Measurements from ENCODE around the gene PSEN1.
"Not testable (repeated sequence)": the region's sequence is repeated elsewhere in the genome, so short reads cannot be mapped to it uniquely, and the experiment has no call there.

The PSEN1 gene

DNA sequence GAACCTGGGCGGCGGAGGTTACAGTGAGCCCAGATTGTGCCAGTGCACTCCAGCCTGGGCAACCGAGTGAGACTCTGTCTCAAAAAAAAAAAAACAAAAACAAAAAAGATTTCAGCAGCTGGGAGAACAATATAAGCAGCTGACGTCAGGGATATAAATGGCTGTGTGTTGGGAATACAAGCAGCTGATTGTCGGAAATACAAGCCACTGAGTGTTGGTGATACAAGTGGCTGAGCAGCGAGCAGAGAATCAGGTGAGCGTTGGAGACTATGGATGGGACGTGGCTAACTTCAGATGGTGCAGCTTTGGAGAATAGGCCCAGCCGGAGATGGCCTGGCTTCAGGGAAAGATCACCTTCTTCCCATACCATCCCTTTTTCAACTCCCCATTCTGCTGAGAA lies 32.0 kb downstream of the PSEN1 start:
- DNase-seq: no peak

DNA sequence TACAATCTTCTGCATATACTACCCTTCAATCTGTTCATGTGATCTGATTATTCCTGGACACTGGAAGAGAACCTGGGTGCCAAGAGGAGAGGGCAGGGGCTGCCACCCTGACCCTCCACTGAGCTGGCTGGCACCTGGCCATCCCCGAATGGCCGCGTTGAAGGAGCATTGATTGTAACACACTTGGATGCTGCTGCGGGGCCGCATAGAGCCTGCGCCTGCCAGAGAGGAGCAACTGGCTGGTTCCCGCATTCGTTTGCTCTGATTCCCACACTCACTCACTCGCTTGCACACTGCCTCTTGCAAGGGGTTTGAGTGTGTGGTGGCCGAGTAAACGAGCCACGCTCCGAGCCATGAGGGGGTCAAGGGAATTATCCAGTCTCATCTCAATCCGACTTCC lies 32.4 kb downstream of the PSEN1 start:
- no peak for DNase-seq

DNA sequence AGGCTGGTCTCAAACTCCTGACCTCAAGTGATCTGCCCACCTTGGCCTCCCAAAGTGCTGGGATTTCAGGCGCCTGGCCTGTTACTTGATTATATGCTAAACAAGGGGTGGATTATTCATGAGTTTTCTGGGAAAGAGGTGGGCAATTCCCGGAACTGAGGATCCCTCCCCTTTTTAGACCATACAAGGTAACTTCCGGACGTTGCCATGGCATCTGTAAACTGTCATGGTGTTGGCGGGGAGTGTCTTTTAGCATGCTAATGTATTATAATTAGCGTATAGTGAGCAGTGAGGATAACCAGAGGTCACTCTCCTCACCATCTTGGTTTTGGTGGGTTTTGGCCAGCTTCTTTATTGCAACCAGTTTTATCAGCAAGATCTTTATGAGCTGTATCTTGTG lies 33.5 kb downstream of the PSEN1 start:
- DNase-seq: not testable (repeated sequence)

DNA sequence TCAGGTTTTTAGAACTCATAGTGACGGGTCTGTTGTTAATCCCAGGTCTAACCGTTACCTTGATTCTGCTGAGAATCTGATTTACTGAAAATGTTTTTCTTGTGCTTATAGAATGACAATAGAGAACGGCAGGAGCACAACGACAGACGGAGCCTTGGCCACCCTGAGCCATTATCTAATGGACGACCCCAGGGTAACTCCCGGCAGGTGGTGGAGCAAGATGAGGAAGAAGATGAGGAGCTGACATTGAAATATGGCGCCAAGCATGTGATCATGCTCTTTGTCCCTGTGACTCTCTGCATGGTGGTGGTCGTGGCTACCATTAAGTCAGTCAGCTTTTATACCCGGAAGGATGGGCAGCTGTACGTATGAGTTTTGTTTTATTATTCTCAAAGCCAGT lies 34.4 kb downstream of the PSEN1 start:
- DNase-seq: no peak

DNA sequence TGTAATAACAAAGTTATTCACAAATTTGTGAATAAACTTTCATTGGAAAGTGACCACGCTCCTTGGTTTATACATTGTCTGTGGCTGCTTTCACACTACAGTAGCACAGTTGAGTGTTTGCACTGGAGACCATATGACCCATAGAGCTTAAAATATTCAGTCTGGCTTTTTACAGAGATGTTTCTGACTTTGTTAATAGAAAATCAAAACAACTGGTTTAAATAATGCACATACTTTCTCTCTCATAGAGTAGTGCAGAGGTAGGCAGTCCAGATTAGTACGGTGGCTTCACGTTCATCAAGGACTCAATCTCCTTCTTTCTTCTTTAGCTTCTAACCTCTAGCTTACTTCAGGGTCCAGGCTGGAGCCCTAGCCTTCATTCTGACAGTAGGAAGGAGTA lies 36.2 kb downstream of the PSEN1 start:
- DNase-seq: no peak

DNA sequence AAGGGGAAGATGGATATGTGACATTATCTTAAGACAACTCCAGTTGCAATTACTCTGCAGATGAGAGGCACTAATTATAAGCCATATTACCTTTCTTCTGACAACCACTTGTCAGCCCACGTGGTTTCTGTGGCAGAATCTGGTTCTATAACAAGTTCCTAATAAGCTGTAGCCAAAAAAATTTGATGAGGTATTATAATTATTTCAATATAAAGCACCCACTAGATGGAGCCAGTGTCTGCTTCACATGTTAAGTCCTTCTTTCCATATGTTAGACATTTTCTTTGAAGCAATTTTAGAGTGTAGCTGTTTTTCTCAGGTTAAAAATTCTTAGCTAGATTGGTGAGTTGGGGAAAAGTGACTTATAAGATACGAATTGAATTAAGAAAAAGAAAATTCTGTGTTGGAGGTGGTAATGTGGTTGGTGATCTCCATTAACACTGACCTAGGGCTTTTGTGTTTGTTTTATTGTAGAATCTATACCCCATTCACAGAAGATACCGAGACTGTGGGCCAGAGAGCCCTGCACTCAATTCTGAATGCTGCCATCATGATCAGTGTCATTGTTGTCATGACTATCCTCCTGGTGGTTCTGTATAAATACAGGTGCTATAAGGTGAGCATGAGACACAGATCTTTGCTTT lies 36.9 kb downstream of the PSEN1 start:
- DNase-seq: peak; percentile 83

DNA sequence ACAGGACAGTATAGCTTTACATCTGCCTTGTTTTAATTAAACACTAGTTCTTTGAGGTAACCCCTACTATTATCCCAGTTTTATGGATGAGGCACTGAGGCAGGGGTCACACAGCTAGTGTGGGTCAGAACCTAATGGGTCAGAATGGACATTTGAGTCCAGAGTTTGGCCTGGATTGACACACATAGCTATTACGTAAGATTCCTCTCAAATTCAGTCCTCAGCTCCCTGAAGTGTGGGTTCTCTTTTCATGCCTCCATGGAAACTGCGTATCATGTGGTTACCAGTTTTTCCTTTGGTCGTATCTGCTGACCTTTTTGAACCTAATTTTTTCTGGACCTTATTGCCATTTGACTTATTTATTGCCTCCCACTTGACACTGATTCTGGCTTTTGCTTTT lies 40.4 kb downstream of the PSEN1 start:
- no peak for DNase-seq

DNA sequence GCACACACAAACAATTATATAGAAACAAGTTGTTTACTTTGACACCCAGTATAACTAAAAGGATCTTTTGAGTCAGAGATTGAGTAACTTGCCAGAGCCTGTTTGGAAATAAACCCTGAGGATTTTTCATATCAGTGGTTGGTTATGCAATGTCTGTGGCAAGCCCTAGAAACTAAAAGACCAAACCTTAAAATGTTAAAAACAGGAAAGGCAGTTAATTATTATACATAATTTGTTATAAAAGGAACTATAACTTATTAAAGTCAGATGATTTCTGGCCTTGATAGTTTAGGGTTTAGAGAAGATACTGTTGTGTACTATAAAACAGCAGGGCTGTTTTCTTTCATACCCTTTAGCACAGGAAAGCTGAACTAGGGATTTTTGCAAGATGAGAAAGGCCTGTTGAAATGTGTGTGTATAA lies 44.1 kb downstream of the PSEN1 start:
- peak; percentile 81 for DNase-seq

DNA sequence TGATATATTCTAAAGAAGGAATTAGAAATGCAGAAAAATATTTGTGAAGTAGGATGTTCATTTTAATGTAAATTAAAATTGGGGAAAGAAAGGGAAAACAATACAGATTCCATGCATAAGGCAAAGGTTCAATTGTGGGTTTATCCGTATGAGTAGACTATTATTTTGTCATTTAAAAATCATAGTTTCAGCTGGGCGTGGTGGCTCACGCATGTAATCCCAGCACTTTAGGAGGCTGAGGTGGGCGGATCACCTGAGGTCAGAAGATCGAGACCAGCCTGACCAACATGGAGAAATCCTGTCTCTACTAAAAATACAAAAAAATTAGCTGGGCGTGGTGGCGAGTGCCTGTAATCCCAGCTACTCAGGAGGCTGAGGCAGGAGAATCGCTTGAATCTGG lies 44.7 kb downstream of the PSEN1 start:
- not testable (repeated sequence) for DNase-seq

DNA sequence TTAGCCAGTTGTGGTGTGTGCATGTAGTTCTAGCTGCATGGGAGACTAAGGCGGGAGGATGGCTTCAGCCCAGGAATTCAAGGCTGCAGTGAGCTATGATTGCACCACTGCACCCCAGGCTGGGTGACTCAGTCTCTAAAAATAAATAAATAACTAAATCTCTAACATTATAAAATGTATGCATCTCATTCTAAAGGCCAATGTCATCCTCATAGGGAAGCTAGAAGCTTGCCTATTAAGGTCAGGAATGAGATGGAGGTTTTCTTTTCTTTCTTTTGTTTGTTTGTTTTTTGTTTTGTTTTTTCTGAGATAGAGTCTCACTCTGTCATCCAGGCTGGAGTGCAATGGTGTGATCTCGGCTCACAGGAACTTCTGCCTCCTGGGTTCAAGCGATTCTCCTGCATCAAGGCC lies 52.2 kb downstream of the PSEN1 start:
- no peak for DNase-seq

DNA sequence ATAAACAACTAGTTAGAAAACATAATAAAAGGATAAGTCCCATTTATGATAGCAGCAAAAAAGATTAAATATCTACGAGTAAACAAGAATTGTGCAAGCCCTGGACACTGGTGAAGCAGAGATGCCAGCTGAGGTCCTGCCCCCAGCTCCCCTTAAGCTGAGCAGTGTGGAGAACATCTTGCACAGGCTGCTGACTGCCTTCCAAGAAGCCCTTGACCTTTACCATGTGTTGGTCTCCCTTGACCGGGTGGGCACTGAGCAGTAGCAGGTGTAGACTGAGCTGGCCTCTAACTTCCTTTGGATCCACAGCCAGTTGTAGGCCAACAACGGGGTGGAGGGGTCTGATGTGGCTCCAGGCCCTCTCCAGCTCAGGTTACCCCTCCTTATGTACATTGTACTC lies 53.3 kb downstream of the PSEN1 start:
- DNase-seq: no peak

DNA sequence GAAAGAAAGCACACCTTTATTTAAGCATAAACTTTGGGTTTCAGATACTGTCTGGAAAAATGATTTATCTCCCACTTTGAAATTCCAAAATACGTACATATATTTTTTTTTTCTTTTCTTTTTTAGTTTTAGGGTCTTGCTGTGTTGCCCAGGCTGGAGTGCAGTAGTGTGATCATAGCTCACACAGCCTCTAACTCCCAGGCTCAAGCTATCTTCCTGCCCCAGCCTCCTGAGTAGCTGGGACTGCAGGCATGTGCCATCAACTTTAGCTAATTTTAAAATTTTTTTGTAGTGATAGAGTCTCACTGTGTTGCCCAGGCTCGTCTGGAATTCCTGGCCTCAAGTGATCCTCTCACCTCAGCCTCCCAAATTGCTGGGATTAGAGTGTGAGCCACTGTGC lies 55.1 kb downstream of the PSEN1 start:
- DNase-seq: no peak

DNA sequence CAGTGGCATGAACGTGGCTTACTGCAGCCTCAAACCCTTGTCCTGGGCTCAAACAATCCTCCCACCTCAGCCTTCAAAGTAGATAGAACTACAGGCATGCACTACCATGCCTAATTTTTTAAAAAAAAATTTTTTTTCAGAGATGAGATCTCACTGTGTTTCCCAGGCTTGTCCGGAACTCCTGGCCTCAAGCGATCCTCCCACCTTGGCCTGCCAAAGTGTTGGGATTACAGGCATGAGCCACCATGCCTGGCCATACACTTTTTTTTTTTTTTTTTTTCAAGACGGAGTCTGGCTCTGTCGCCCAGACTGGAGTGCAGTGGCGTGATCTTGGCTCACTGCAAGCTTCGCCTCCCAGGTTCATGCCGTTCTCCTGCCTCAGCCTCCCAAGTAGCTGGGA lies 58.0 kb downstream of the PSEN1 start:
- DNase-seq: not testable (repeated sequence)

DNA sequence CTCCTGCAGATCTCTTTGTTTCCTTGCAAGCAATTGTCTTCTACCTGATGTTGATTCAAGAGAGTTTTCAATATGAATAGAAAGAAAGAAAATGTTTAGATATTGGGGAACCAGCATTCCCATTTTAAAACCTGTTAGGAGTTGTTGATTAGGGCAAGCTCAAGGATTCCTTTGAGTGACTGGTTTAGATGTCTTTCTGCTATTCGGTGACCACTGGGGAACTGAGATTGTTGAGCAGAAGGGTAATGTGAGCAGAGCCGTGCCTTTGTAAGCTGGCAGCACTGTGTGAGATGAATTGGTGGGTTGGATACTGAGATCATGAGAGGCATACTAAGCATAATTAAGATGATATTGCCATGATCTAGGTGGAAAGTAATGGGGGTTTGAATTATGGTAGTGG lies 61.9 kb downstream of the PSEN1 start:
- no peak for DNase-seq

DNA sequence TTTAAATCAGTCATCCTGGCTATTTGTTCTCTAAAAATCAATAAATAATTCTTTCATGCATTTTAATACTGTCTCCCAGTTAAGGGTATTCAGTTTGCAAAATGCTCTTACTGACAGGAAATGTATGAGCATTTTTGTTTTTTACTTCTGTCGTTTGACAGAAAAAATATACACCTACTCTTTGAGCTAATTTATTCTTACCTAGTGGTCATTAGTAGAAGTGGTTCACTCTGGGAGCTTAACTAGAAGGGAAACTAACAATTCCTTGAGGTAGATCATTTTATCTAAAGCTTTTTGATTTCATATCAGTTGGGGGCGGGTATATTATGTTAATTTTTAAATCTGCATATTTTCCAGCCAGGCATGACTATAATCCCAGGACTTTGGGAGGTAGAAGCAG lies 67.2 kb downstream of the PSEN1 start:
- no peak for DNase-seq

DNA sequence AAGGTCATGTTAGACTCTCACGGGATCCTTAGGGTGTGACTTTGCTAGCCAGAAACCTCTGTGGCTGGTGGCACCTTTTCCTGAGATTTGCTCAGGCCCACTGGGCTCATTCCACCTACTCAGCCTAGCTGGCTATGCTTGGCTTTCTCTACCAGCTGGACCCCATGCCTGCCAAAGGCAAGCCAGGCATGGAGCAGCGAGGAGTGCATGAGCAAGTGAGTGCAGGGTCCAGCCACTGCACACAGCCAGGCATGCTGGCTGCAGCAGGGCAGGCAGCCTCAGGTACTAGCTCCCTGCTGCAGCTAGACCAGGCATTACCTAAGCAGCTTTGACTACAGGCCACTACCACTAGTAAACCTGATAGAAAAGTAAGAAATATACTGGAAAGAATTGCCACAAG lies 71.3 kb downstream of the PSEN1 start:
- no peak for DNase-seq

DNA sequence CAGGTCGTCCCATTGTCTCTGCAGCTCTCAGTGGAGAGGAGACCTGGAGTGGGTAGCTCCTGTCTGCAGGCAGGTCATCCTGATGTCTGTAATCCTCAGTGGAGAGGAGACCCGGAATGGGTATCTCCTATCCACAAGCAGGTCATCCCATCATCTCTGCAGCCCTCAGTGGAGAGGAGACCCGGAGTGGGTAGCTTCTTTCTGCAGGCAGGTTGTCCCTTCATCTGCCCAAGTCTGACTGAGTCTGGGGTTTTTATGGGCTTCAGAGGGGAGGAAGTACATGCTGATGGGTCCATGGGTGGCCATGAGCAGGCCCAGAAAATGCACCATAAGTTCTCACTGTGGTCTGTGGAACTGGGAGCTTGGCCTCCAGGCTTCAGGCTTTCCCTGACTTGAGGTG lies 72.1 kb downstream of the PSEN1 start:
- DNase-seq: peak; percentile 13

DNA sequence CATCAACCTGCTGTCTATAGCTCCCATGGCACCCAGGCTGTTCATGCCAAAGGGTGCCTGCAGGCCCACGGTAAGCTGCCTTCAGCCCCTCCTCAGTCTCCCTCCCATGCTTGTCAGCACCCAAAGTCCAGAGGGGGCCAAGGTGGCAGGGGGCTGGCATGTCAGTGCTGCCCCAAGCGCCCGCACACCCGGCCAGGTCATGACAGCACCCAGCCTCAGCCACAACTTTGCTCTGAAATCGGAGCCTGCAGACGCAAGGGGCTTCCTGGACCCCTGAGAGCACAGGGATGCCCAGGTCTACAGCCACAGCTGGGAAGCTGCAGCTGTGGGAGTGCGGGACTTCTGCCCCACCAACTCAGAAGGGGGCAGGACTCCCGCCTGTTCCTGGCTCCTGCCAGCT lies 72.5 kb downstream of the PSEN1 start:
- no peak for DNase-seq

DNA sequence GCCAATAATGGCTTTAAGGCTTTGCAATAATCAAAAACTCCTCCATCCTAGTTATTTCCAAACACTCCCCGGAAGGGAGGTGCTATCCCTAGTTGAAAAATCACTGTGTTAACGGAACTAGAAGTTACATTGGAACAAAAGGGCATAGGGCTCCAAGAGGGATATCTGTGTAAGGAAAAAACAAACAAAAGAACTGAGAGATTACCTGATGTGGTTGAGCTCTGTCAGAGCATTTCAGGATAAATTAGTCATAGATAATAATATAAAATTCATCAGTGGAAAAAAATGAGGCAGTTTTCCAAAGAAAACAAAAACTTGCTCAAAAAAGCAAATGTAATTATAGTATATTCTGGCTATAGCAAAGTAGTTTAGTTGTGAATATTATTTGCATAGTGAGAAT lies 73.6 kb downstream of the PSEN1 start:
- DNase-seq: no peak

DNA sequence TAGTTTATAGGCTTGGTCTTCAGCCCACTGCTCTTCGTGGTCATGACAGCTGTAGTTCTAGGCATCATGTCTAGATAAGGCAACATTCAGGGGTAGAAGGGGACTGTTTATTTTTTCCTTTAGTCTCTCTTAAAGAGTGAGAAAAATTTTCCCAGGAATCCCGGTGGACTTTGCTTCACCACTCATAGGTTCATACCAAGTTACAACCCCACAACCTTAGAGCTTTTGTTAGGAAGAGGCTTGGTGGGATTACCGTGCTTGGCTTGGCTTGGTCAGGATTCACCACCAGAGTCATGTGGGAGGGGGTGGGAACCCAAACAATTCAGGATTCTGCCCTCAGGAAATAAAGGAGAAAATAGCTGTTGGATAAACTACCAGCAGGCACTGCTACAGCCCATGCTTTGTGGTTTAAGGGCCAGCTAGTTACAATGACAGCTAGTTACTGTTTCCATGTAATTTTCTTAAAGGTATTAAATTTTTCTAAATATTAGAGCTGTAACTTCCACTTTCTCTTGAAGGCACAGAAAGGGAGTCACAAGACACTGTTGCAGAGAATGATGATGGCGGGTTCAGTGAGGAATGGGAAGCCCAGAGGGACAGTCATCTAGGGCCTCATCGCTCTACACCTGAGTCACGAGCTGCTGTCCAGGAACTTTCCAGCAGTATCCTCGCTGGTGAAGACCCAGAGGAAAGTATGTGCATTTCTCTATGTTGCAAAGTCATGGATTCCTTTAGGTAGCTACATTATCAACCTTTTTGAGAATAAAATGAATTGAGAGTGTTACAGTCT lies 75.1 kb downstream of the PSEN1 start:
- DNase-seq: peak; percentile 18

DNA sequence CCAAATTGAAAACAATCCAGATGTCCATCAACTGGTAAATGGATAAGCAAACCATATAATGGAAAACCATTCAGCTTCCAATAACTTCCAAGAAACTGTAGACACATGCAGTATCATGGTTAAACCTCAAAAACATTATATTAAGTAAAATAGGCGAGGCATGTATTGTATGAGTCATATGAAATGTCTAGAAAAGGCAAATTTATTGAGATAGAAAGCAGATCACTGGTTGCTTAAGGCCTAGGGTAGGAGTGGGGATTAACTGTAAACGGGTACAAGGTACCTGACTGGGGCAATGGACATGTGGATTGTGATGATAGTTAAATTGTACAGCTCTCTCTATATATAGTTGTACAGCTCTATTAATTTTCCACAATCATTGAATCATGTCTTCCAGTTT lies 79.7 kb downstream of the PSEN1 start:
- no peak for DNase-seq

DNA sequence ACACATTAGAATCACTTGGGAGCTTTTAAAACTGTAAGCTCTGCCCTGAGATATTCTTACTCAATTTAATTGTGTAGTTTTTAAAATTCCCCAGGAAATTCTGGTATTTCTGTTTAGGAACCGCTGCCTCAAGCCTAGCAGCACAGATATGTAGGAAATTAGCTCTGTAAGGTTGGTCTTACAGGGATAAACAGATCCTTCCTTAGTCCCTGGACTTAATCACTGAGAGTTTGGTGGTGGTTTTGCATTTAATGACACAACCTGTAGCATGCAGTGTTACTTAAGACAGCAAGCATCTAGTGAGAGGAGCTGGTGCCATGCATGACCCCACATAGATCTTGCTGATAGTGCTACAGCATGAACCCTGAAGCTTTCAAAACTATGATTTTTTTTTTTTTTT lies 81.1 kb downstream of the PSEN1 start:
- DNase-seq: no peak

DNA sequence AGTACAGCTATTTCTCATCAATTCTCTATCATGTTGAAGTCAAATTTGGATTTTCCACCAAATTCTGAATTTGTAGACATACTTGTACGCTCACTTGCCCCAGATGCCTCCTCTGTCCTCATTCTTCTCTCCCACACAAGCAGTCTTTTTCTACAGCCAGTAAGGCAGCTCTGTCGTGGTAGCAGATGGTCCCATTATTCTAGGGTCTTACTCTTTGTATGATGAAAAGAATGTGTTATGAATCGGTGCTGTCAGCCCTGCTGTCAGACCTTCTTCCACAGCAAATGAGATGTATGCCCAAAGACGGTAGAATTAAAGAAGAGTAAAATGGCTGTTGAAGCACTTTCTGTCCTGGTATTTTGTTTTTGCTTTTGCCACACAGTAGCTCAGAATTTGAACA lies 83.8 kb downstream of the PSEN1 start:
- DNase-seq: no peak

DNA sequence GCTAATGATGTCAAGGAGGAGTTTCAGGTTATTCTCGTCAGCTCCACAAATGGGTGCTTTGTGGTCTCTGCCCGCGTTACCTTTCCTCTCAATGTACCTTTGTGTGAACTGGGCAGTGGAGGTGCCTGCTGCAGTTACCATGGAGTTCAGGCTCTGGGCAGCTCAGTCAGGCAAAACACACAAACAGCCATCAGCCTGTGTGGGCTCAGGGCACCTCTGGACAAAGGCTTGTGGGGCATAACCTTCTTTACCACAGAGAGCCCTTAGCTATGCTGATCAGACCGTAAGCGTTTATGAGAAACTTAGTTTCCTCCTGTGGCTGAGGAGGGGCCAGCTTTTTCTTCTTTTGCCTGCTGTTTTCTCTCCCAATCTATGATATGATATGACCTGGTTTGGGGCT lies 84.3 kb downstream of the PSEN1 start:
- DNase-seq: no peak

DNA sequence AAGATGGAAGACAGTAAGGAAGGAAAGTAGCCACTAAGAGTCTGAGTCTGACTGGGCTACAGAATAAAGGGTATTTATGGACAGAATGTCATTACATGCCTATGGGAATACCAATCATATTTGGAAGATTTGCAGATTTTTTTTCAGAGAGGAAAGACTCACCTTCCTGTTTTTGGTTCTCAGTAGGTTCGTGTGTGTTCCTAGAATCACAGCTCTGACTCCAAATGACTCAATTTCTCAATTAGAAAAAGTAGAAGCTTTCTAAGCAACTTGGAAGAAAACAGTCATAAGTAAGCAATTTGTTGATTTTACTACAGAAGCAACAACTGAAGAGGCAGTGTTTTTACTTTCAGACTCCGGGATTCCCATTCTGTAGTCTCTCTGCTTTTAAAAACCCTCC lies 85.6 kb downstream of the PSEN1 start:
- no peak for DNase-seq
